Heart left ventricle (tissue), 16 donors: Measurements from ENCODE around the gene FAM234A. TPM values are rescaled to one million over a fixed set of nuclear protein-coding genes. Genes with fewer than 3 reads are reported as not detected.
A peak's percentile ranks its signal among the peaks of the same experiment; 100 is the strongest.

Experiments used
- ATAC-seq, 4 donors: fragments of 200-7000 bp; cut with Tn5 transposase; one replicate each; pipeline ENCODE4 v1.9.1; 2020 to 2022; ENCODE audit warnings: moderate library complexity in 4 of 4, mild to moderate bottlenecking in 3 of 4, moderate number of reproducible peaks in 1 of 4
- DNase-seq, 5 donors: peaks; one replicate each; pipeline ENCODE4 v3.0.0-alpha.2; 2020
- H3K27ac ChIP-seq, 12 donors: fragments of 200-600 bp; sonication (generic) in 4 of 12; one replicate each; pipeline versions ENCODE4 v1.5.0 to v1.8.0; 2016 to 2022; ENCODE audit warnings: mild to moderate bottlenecking in 2 of 12
- H3K27me3 ChIP-seq, 9 donors: fragments of 200-600 bp; sonication (generic) in 2 of 9; one replicate each; pipeline versions ENCODE4 v1.5.1 to v1.8.0; 2016 to 2022; ENCODE audit warnings: mild to moderate bottlenecking in 3 of 9
- H3K36me3 ChIP-seq, 9 donors: fragments of 200-600 bp; sonication (generic) in 2 of 9; one replicate each; pipeline versions ENCODE4 v1.5.0 to v1.8.0; 2018 to 2022; ENCODE audit warnings: mild to moderate bottlenecking in 2 of 9
- H3K4me1 ChIP-seq, 12 donors: fragments of 200-600 bp; sonication (generic) in 4 of 12; one replicate each; pipeline versions ENCODE4 v1.5.0 to v1.8.0; 2016 to 2022; ENCODE audit warnings: mild to moderate bottlenecking in 3 of 12
- H3K4me3 ChIP-seq, 12 donors: fragments of 200-600 bp; sonication (generic) in 4 of 12; one replicate each; pipeline versions ENCODE4 v1.5.0 to v1.8.0; 2017 to 2022; ENCODE audit warnings: mild to moderate bottlenecking in 9 of 12, moderate library complexity in 4 of 12
- H3K9me3 ChIP-seq, 12 donors: fragments of 200-600 bp; sonication (generic) in 4 of 12; one replicate each; pipeline versions ENCODE4 v1.5.0 to v1.8.0; 2016 to 2022; ENCODE audit warnings: mild to moderate bottlenecking in 1 of 12
- POLR2A ChIP-seq, 2 donors: fragments of 450-650 bp; IDR thresholded peaks; one replicate each; pipeline ENCODE4 v1.6.1; 2017; ENCODE audit warnings: antibody characterized with exemption in 2 of 2, mild to moderate bottlenecking in 2 of 2, moderate library complexity in 2 of 2
- WGBS, 4 donors: extraction: QIAGEN DNeasy Blood & Tissue Kit in 2 of 4; methylation state at CpG; one replicate each; pipeline versions ENCODE4 v1.1.5 to v1.1.7; 2013 to 2018; 5-methylcytosine and 5-hydroxymethylcytosine counted together
- intact Hi-C, 10 donors: fragments of 100-400 bp; cut with DNase I; formaldehyde crosslinking; loops; one replicate each; pipeline versions ENCODE4 v1.11.1 to v1.14.2; 2022
- polyA plus RNA-seq, 2 donors: library from polyadenylated mRNA; stranded (reverse); fragments of 200-250 nt; gene quantifications; one replicate each; pipeline ENCODE4 v1.2.3, GENCODE V29; 2013
- total RNA-seq, 9 donors: library from RNA; depleted of rRNA in 2 of 9; stranded (reverse); fragments of >200 nt in 2 of 9; fragmentation: NEBNext Ultra II Directional in 3 of 9; extraction: Animal tissue kit (Norgen Biotek cat#: 25700) in 3 of 9; gene quantifications; one replicate each; pipeline versions ENCODE4 v1.1.0 to v1.2.4, GENCODE V29; 2016 to 2023
- TF ChIP-seq, protein P1 (sequence below), 12 donors: fragments of 200-600 bp; sonication (generic) in 4 of 12; IDR thresholded peaks; one replicate each; pipeline versions ENCODE4 v1.5.0 to v1.8.0; 2018 to 2022; ENCODE audit warnings: antibody characterized with exemption in 12 of 12, mild to moderate bottlenecking in 5 of 12
- donor health status: ischemic (EF 13 %, LVEDD 7.1; RV severe dilation, severe dysfunction).
- donor health status: healthy with polysubstance abuse.
- donor health status: DM: no; HTN: yes; CAD: no.
- donor health status: DM: no; HTN: no; CAD: no.
- donor health status: ischemic (EF 25% LVEDD 6.9; RV normal size, moderate dysfunction).
- donor health status: ischemic (EF 25% LVEDD 5.7; RV mildly dilated, moderate dysfunction).
- donor health status: healthy.
- donor health status: DM: yes; HTN: yes; CAD: no.
- donor health status: ischemic (EF 35%, LVEDD 5.7; RV mildly dilated, moderate dysfunction).
- donor health status: nonischemic (EF 11% LVEDD 7.7; RV severe dilation, severe dysfunction).
- donor health status: DM: yes; HTN: yes; CAD: no.
- donor health status: PGD.
- donor health status: ischemic (EF 29% LVEDD 5.4; RV normal size, mild dysfunction).
- donor health status: nonischemic (EF 23%, LVEDD 6.1; RV moderate dilation, normal function).

FAM234A gene
- total and polyA plus RNA-seq, 11 donors: 110 to 201 (median 146) TPM

DNA sequence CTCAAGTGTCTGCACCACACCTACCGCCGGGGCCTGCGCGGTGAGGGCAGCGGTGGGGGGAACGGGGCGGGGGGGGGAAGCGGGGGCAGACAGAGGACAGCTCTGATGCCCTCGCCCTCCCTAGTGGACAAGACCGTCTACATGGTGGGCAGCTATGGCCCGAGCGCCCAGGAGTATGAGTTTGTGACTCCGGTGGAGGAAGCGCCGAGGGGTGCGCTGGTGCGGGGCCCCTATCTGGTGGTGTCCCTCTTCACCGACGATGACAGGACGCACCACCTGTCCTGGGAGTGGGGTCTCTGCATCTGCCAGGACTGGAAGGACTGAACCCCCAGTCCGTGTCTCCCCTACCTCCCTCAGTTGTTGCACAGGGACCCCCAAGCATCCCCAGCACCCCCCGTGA lies 47.9 kb downstream of the FAM234A start:
- H3K4me1 ChIP-seq: peaks cover 0 to 26% (median 8%) of the 10 kb centered on the region in 12 donors
- WGBS, 4 donors: 81 to 91% (median 83%) methylated on average over 13 to 22 of the region's 22 CpGs
- no peaks in the 10 kb centered on the region for H3K9me3 ChIP-seq
- DNase-seq: no peak
- no peak overlapping the region for H3K27ac ChIP-seq
- ATAC-seq: no peak
- peaks cover 0 to 11% (median 4%) of the 10 kb centered on the region in 9 donors for H3K36me3 ChIP-seq
- H3K27me3 ChIP-seq: peaks cover 0 to 32% (median 8%) of the 10 kb centered on the region in 9 donors
- intact Hi-C loops: no loop called here
- TF ChIP-seq POLR2A (IDR thresholded peaks at IDR 0.05): no peak
- TF ChIP-seq, protein P1, sequence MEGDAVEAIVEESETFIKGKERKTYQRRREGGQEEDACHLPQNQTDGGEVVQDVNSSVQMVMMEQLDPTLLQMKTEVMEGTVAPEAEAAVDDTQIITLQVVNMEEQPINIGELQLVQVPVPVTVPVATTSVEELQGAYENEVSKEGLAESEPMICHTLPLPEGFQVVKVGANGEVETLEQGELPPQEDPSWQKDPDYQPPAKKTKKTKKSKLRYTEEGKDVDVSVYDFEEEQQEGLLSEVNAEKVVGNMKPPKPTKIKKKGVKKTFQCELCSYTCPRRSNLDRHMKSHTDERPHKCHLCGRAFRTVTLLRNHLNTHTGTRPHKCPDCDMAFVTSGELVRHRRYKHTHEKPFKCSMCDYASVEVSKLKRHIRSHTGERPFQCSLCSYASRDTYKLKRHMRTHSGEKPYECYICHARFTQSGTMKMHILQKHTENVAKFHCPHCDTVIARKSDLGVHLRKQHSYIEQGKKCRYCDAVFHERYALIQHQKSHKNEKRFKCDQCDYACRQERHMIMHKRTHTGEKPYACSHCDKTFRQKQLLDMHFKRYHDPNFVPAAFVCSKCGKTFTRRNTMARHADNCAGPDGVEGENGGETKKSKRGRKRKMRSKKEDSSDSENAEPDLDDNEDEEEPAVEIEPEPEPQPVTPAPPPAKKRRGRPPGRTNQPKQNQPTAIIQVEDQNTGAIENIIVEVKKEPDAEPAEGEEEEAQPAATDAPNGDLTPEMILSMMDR (IDR thresholded peaks at IDR 0.05): no peak
- H3K4me3 ChIP-seq: no peak overlapping the region

GRCh38 chr16:283033-283805 lies 48.6 kb downstream of the FAM234A start, which contains the start of gene PDIA2:
TSS of gene PDIA2 (plus strand) at chr16:283164. CDS start at chr16:283170, 6 bp downstream.
- H3K27ac ChIP-seq: no peak within 1 kb of the TSS
- H3K4me3 ChIP-seq: no peak within 1 kb of the TSS
- intact Hi-C loops: no loop called here
- peak in 1 of 5 donors; percentile 70 for DNase-seq
- WGBS, 4 donors: 49 to 80% (median 69%) methylated on average over 14 to 25 of the region's 25 CpGs
- TF ChIP-seq, protein P1 (IDR thresholded peaks at IDR 0.05): no peak
- no peak for TF ChIP-seq POLR2A (IDR thresholded peaks at IDR 0.05)
- ATAC-seq: peak in 2 of 4 donors; percentile 13 to 58
- H3K4me1 ChIP-seq: peaks cover 0 to 26% (median 8%) of the 10 kb centered on the region in 12 donors
- H3K27me3 ChIP-seq: peaks cover 0 to 32% (median 8%) of the 10 kb centered on the region in 9 donors
- H3K36me3 ChIP-seq: peaks cover 0 to 18% (median 10%) of the 10 kb centered on the region in 9 donors
- no peaks in the 10 kb centered on the region for H3K9me3 ChIP-seq

GRCh38 chr16:284204-285120 lies 49.8 kb downstream of the FAM234A start:
- peaks cover 0 to 18% (median 8%) of the 10 kb centered on the region in 12 donors for H3K4me1 ChIP-seq
- H3K36me3 ChIP-seq: peaks cover 0 to 31% (median 21%) of the 10 kb centered on the region in 9 donors
- intact Hi-C loops: loop anchor here in 1 of 10 donors (5.0 kb wide), 1 partner anchor 63 kb away; no protein-coding TSS in a partner anchor
- TF ChIP-seq, protein P1 (IDR thresholded peaks at IDR 0.05): no peak
- no peak for TF ChIP-seq POLR2A (IDR thresholded peaks at IDR 0.05)
- H3K4me3 ChIP-seq: no peak overlapping the region
- peaks cover 0 to 24% (median 8%) of the 10 kb centered on the region in 9 donors for H3K27me3 ChIP-seq
- DNase-seq (peak in 1 of 5 donors; percentile 65), ATAC-seq (no peak)
- WGBS, 4 donors: 92 to 96% (median 94%) methylated on average over 29 to 52 of the region's 52 CpGs
- no peaks in the 10 kb centered on the region for H3K9me3 ChIP-seq
- no peak overlapping the region for H3K27ac ChIP-seq
